AG09319 (cell line): Measurements from ENCODE around the gene HCN3.

Source experiments
- DNase-seq: peaks from one replicate; pipeline ENCODE4 v3.0.0-alpha.2; 2010; ENCODE audit warnings: low read depth; ENCODE audit errors: extremely low read depth
- TF ChIP-seq, protein P1 (sequence below): IDR thresholded peaks from 2 replicates; pipeline ENCODE4 v1.5.1; 2011; ENCODE audit warnings: low read depth, mild to moderate bottlenecking, inconsistent platforms, low read length, moderate library complexity

The HCN3 gene

GRCh38 chr1:155309423-155310021 is 32.3 kb downstream of the HCN3 start:
- TF ChIP-seq, protein P1, sequence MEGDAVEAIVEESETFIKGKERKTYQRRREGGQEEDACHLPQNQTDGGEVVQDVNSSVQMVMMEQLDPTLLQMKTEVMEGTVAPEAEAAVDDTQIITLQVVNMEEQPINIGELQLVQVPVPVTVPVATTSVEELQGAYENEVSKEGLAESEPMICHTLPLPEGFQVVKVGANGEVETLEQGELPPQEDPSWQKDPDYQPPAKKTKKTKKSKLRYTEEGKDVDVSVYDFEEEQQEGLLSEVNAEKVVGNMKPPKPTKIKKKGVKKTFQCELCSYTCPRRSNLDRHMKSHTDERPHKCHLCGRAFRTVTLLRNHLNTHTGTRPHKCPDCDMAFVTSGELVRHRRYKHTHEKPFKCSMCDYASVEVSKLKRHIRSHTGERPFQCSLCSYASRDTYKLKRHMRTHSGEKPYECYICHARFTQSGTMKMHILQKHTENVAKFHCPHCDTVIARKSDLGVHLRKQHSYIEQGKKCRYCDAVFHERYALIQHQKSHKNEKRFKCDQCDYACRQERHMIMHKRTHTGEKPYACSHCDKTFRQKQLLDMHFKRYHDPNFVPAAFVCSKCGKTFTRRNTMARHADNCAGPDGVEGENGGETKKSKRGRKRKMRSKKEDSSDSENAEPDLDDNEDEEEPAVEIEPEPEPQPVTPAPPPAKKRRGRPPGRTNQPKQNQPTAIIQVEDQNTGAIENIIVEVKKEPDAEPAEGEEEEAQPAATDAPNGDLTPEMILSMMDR: no peak
- DNase-seq: no peak

- TF ChIP-seq, protein P1: no peak
- DNase-seq: no peak
Measured at GRCh38 chr1:155313261-155313660, 36.0 kb downstream of the HCN3 start.

- DNase-seq: no peak
- TF ChIP-seq, protein P1: no peak
Measured at GRCh38 chr1:155316922-155317321, 39.7 kb downstream of the HCN3 start.

DNA sequence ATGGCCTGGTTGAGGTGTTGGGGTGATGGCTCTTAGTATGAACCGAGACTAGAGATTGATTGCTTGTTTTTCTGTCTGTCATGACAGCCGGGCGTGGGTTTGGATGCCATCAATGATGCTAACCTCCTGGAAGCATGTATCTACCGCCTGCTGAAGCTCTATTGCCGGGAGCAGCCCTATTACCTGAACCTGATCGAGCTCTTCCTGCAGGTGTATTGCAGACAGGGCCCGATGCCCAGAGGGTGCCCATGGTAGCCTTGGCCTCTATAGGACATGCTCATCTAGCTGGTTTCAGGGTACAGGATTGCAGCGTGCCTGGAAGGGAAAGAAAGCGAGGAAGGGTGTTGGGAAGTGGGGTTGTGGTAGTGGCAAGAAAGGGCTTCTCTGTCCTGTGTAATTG is 40.8 kb downstream of the HCN3 start:
- DNase-seq: no peak
- TF ChIP-seq, protein P1: no peak

DNA sequence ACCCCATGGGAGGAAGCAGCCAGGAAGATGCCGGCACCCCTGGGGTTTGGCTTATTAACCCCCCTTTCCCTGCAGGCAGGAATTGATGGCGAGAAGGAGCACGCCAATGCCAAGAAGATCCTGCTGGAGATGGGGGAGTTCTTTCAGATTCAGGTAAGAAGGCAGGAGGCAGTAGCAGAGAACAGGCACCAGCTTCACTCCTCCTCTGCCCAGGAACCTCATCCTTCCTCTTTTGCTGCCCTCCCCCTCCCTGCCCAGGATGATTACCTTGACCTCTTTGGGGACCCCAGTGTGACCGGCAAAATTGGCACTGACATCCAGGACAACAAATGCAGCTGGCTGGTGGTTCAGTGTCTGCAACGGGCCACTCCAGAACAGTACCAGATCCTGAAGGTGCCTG is 42.3 kb downstream of the HCN3 start:
- TF ChIP-seq, protein P1: no peak
- DNase-seq: no peak

DNA sequence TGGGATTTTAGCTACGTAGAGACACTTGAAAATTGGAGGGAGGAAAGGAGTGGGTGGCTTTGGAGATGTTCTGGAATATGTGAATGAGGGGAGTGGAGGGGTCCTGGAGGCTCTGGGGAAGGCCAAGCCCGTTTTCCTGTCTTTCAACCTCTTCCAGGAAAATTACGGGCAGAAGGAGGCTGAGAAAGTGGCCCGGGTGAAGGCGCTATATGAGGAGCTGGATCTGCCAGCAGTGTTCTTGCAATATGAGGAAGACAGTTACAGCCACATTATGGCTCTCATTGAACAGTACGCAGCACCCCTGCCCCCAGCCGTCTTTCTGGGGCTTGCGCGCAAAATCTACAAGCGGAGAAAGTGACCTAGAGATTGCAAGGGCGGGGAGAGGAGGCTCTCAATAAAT is 43.0 kb downstream of the HCN3 start:
- no peak for DNase-seq
- TF ChIP-seq, protein P1: no peak

GRCh38 chr1:155320661-155321617 is 43.7 kb downstream of the HCN3 start, which contains the start of gene RUSC1:
TSS of gene RUSC1 (plus strand) at chr1:155320894. CDS start at chr1:155321774, 880 bp downstream.
- DNase-seq: no peak

More at GRCh38 chr1:155320661-155321617, 43.7 kb downstream of the HCN3 start, which contains the start of gene RUSC1:
- TF ChIP-seq, protein P1: no peak
